NCI-H1105 treated with DMSO at 0.1 percent for 48 hours (cell line): ENCODE data around the gene SDE2.
"Not testable (repeated sequence)": the region's sequence is repeated elsewhere in the genome, so short reads cannot be mapped to it uniquely, and the experiment has no call there.

ENCODE experiments used
- DNase-seq: peaks from one replicate; lab custom pipeline; 2025; lab: John Stamatoyannopoulos, UW

Gene SDE2

DNA sequence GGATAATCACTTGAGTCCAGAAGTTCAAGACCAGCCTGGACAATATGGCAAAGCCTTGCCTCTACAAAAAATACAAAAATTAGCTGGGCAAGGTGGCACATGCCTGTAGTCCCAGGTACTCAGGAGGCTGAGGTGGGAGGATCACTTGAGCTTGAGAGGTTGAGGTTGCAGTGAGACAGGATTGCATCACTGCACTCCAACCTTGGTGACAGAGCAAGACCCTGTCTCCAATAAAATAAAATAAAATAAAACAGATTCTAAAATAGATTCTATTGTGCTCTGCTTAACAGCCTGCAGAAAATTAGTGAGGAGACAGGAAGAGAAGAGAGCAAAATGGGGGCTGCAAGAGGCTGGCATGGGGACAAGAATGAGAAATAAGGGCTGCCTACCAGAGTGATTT, 7.5 kb upstream of the SDE2 start:
- DNase-seq, result no peak

DNA sequence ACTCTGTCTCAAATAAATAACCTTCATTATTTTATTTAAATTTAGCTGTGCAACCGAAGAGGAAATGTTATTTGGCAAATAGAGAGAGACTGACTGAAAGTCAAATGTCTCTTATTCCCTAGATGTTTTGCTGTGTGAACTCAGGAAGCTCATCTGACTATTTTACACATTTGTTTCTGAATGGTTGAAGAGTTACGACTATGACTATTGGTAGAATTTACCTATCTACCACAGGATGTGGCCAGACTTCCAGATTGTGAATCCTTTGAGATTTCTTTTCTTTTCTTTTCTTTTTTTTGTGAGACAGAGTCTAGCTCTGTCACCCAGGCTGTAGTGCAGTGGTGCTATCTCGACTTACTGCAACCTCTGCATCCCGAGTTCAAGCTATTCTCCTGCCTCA, 5.3 kb upstream of the SDE2 start:
- no peak for DNase-seq

DNA sequence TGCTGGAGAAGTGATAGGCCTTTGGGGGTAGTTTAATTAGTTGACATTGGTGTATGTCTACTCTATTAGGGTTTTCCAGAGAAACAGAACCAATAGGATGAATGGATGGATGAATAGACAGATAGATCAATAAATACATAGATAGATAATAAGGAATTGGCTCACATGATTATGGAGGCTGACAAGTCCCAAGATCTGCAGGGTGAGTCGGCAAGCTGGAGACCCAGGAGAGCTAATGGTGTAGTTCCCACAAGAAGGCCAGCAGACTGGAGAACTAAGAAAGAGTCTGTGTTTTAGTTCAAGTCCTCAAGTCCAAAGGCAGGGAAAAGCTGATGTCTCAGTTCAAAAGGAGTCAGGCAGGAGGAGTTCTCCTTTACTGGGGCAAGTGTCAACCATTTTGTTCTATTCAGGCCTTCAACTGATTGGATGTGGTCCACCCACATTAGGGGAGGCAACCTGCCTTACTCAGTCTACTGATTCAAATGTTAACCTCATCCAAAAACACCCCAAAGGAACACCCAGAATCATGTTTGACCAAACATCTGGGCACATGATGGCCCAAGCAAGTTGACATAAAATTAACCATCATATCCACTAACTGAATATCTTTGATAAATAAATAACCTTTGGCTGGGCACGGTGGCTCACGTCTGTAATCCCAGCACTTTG, 4.5 kb upstream of the SDE2 start:
- no peak for DNase-seq

DNA sequence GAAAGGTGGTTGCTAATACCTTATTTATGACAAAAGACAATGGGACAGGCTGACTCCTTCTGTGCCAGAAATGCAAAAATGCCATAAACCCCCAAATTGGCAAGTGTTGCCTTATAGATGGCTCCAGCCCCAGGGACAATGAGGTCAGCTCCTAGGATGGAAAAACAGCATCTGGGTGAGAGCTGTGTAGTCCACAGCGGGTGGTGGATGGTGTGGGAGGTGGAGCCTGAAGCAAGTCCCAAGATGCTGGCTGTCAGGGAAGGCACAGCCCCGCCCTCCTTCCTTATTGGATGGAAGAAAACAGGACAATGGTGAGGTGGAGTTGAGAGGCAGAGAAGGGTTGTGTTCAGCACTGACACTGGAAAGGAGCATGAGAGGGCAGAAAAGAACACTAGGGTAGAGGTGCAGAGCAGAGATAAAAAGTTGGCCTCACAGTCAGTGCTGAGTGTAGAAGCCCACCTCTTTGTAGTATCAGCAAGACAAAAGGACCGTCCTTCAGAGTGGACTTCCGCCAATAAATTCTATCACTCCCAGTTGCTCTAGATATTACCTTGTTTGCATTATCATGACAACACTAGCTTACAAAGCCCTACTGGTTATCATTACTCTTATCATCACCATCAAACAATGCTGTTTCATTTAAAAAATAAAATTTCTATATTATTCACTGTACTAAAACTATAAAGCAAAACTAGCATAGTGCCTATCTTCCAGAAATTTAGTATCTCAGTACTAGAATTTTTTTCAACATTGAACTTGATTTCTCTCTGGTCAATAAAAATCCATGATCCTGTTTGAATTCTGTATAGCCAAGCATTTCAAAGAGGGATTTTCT, 3.7 kb upstream of the SDE2 start:
- no peak for DNase-seq

DNA sequence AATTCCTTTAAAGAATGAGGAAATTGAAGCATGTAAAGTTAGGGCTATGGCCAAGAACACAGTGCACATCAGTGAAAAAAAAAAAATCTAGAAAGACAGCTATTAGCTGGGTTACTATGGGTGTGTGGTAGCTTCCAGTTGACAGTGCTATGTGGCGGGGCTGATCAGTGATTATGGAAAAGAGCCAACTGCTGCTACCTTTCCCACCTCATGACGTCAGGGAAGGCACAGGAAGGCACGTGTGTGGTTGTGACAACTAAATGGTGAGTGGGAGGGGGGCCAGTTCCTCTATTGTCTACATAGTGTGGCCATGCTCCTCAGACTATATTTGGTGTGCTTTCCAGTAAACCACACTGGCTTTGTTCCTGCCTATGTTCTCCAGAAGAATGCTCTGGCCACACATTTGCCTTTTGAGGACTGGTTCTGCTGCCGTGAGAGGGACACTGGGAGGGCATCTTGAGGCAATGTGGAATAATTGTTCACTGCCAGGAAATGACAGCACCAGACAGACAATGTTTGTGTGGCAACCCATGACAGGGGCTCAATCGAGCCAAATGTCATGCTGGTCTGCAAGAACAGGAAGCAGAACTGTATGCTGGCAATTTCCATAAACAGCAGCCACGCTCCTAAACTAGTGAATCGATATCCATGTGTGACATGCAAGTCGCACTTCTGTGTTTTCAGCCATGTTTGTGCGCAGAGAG, 3.0 kb upstream of the SDE2 start:
- peak; percentile 13 for DNase-seq

DNA sequence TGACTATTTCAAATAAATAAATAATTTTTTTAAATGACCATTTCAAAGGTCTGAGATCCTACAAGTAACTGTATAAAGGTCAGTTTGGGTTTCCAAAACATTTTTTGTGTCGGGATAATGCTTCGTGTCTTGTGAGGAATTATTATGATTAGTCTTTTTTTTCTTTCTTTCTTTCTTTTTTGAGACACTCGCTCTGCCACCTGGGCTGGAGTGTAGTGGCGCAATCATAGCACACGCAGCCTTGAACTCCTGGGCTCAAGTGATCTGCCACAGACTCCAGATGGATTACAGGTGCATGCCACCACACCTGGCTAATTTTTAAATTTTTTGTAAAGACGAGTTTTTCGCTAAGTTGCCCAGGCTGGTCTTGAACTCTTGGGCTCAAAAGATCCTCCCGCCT, 1.9 kb upstream of the SDE2 start:
- DNase-seq, result no peak

DNA sequence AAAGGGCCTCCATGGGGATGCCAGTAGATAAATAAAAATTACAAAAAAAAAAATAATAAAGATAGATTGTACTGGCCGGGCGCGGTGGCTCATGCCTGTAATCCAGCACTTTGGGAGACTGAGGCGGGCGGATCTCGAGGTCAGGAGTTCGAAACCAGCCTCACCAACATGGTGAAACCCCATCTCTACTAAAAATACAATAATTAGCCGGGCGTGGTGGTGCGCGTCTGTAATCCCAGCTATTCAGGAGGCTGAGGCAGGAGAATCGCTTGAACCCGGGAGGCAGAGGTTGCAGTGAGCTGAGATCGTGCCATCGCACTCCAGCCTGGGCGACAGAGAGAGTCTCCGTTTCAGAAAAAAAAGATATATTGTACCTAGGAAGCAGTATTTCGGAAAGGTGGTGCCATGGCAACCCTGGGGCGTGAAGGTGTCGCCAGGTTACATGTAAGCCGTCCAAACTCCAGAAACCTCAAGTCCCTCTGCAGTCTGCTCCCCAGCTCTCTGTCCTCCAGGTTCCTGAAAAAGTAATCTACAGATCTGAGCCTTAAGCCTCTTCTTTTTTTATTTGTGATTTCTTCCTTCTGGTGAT, 1.4 kb upstream of the SDE2 start:
- DNase-seq, result not testable (repeated sequence)

DNA sequence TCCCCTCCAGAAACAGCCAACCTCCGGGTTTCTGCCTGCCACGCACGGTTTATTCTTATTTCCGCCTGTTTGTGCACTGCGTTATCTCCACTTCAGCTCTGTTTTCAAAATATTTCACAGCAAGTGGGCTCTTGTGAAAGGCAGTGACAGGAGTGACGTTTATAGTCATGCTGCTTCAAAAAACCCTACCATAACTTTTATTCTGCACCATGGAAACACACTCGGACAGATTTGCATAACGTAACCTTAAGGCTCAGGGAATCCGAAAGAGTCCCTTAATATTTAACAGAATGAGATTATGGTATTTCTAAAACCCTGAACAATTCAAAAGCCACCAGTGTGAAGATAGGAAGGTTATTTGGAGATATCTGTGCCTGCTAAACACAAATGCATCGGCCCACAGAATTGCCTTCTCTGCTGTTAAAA, 782 bp upstream of the SDE2 start:
- no peak for DNase-seq

DNA sequence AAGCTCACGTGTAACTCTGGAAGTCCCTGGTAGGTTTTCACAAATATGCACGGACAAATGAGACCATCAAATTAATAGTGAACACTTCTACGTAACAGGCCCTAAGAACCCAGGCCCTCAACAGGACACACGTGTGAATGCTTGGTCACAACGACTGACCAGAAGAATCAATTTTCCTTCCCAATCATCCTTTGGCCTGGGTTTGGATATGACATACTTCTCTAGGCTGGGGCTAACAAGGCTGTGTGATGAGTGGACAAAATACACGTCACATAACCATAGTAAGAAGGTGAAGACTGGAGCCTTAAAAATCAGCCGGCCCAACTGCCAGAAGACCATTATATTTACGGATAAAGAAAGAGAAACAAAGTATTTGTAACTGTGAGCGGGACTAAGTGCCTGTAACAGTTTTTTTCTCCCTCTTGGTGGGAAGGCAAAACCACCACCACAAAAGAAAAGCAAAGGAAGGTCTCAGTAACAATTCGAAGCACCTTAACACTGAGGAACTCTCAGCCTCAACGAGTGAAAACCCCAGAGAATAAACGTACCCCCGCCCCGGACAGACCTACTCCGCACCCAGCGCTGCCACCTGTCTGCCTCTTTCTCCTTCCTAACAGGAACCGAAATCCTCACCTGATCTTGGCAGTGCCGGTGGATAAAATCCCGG, 450 bp downstream of the SDE2 start:
- no peak for DNase-seq

DNA sequence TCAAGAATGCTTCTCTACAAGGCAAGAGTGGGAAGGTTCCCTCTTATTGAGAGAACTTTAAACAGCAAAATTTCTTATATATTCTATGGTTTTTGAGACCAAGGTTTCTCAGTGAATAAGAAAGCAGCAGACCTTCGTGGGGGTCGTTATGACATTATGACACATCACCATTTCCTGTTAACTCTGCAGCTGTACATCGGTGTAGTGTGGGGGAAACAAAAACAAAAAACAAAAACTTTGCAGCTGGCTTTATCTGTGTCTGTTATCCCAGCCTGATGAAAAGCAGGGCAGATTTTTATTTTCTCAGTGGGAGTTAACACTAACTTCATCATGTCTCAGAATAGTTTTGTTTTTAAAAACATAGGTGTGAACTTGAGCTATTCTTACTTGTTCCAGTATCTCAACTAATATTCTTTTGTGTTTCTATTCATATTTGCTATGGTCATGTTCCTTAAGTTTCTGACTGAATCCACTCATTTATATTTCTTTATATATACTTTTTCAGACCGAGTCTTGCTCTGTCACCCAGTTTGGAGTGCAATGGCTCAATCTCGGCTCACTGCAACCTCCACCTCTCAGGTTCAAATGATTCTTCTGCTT, 2.1 kb downstream of the SDE2 start:
- no peak for DNase-seq

DNA sequence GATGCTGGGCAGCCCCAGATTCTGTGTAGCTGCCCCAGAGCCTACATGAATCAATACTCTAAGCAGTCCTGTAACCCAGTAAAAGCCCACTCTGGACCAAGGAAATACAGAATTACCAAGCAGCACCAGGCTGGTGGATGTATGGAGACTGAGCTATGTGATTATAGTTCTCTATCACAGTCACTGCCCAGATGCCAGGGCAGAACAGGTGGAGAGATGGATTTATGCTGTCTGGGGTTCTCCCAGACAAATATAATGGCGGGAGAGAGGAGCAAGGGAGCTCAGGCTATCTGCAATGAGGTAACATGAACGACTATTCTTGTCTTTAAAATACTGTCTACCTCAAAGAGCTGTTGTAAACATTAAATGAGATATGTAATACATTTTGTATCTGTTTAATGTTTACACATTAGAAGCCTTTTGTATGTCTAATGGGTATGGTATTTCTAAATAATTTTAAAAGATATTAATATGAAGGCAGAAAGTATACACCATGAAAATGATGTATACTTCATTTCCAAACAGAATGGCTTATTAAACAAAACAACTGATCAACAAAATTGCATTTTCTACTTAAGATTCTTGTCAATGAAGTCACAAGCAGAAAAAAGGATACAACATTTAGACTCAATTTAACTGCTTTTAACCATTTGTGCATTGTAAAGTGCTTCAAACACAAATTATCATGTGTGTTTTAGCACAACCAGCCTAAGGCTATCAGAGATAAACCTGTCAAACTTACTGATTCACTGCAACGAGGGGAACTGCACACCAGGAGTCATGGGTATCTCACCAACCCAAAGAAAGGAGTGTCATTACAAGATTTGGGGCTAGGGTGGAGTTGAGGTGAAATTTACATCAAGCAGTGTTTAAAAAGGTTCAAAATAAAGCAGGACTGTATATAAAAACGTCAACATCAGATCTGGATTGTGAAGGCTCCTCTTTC, 3.0 kb downstream of the SDE2 start:
- no peak for DNase-seq

DNA sequence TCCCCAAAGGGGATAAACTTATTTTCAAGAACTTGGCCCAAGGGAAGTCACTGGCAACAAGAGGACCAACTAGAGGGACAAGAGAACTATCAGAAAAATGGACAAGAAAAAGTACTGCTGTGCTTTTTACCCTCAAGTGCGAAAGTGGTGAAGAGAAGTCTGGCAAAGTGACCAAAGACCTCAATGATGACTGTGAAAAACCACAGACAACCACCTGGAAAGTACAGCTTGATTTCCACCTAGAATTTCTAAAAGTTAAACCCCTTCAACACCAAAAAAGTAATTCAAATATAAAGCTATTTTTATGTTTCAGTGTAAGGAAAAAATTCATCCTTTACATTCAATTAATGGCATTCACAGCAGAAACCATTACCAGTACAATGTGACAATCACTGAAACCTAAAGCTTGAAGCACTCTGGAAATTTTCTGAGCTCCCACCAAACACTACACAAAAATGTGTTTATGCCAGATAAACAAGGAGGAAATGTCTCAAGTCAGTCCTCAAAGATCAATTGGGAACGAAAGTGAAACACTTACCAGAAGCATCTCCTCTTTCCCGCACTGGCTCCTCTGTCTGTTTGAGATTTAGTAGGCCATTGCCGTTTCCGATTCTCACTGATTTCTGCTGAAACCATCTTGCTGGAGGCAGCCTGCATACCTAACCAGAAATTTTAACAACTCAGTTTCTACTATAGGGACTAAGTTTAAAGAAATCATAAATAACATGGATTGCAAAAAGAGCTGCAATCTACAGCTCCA, 8.3 kb downstream of the SDE2 start:
- no peak for DNase-seq

DNA sequence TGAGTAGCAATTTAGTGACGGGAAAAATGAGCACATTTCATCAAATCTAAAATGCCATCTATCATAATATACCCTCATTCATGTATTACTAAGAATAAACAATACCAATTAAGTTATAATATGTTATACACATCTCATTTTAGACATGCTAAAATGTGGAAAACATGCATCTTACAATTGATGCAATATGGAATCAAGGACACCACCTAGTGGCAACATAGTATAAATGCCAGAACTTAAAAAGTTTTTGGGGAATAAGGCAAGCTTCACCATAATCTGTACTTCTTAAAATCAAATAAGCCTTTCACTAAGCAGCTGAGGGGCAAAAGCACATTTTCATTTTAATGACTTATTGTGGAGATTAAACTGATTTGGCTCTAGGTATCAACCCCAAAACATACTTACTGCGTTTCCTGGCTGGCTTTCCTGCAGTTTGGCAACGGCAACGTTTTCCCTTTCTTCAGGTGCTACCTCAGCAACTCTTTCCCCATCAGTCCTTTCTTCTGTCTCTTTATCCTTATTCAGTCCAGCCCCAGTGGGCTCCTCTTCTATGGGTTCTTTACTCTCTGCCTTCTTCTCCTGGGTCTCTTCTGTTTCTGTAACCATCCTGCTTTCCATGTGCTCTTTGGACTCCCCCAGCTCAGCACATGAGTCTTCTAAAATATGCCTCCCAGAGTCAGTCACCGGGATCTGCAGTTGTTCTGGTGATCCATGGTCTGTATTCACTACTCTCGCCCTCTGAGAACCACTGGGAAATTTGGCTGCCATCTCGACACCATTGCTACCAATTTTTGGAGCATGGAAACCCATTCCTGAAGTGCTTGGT, 11.4 kb downstream of the SDE2 start:
- peak; percentile 37 for DNase-seq

DNA sequence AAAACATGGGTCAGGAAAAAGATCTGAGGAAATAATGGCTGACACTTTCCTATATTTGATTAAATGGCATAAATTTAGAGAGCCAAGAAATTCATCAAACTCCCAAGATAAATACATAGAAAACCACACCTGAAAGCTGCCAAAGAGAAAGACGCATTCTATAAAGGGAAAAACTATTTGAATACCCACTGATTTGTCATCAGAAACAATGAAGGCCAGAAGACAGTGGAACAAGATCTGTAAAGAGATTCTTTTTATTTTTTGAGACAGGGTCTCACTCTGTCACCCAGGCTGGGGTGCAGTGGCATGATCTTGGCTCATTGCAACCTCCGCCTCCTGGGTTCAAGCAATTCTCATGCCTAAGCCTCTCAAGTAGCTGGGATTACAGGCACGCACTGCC, 17.4 kb downstream of the SDE2 start:
- no peak for DNase-seq

DNA sequence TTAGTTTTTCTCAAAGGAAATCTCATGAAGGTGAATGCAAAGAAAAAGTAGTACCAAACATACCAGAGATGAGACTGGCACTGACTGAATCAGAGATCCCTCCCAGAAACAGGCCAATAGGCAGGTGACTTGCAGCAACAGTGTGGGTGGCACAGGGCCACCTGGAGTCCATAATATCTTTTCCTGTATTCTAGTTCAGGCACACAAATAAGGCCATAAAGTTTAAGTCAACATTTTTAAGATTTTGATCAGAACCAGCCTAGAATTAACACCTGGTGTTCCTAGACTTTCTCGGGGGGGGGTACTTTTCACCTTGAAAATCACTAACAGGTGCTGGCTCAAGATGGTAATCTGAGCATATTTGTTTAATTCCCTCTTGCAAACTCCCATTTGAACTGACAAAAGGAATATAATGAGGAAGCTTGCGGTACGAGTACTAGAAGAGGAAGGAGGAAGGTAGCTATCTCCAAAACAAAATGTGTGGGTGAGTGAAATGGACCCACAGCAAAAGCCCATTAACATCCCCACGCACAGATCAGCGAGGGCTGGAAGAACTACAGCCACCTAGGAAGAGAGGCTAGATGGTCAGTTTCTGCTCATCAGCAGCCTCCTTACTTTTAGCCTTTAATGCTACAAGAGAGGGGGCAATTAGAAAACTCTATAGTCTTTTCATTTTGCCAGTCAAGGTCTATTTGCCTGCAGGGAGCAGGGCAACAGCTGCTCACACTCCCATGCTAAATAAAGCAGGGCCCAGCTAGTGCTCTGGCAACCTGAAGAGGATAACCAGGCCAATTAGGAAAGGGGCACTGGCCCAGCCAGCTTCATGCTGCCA, 18.9 kb downstream of the SDE2 start:
- peak; percentile 75 for DNase-seq

DNA sequence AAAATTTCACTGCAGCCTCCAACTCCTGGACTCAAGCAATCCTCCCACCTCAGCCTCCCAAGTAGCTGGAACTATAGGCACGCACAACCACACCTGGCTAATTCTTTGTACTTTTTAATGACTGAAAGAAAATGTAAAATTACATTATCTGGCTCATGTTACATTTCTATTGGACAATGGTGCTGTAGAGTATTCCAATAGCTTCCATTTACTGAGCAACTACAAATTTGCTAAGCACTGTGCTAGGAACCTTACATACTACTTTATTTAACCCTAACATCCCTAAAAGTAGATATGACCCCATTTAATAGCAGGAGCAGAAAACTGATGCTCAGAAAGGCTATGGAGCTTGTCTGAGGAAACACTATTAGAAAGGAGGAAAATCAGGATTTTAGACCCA, 19.7 kb downstream of the SDE2 start:
- DNase-seq, result no peak

DNA sequence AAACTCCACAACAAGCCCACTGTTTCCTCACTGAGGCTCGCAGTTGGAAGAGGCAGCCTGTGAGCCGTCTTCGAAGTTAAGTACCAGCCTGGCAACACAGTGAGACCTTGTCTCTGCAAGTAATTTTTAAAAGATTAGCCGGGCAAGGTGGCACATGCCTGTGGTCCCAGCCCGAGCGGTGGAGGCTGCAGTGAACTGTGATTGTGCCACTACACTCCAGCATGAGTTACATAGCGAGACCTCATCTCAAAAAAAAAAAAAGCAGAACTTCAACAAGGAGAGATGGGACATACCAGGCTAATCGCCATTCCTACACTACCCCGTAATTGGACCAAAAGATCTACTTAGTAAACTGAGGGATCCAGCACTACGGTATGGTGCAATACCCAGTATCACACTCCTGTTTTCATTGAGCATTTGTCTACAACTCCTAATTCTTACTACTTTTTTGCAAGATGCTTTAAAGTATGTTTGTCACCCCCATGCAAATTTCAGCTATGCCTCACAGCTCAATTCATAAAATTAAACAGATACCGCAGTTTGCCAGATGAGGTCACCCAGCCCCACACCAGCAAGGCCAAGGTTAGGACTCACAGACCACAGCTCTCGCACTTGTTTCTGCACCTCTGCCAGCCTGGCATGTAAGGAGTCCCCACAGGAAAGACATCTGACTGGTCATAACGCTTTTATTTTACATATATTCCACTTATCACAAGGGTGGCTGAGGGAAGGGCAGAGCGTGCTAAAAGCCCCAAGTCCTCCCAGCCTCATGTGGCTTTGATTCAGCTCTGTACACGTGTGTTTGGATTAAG, 21.0 kb downstream of the SDE2 start:
- DNase-seq, result no peak
